ENCODE results near the gene ECT2. TPM values are rescaled to one million over a fixed set of nuclear protein-coding genes. Genes with fewer than 3 reads are reported as not detected.

ECT2 gene
- total RNA-seq, 2 donors from 2014 or later: 90.3 to 141 TPM

- Histone ChIP-seq H3K27ac (ENCODE audit: low read depth, low read length) (no peak overlapping the region), H3K36me3 (ENCODE audit: control insufficient read depth, insufficient read depth, low read length) (no peaks in the 10 kb centered on the region), H3K4me1 (ENCODE audit: control insufficient read depth, insufficient read depth, low read length) (peaks cover 7% of the 10 kb centered on the region), H3K4me3 (ENCODE audit: low read length) (no peak overlapping the region), H3K27me3 (ENCODE audit: control insufficient read depth, insufficient read depth, low read length, poor library complexity, severe bottlenecking) (no peaks in the 10 kb centered on the region), H3K9ac (ENCODE audit: extremely low read depth, low read length, poor library complexity, severe bottlenecking) (no peak overlapping the region), H3K9me3 (ENCODE audit: control insufficient read depth, low read length) (no peaks in the 10 kb centered on the region)
- Mint-ChIP-seq H3K27ac (no peak overlapping the region), H3K4me3 (no peak overlapping the region), H3K4me1 (peaks cover 5% of the 10 kb centered on the region), H3K9me3 (peaks cover 11% of the 10 kb centered on the region), H3K27me3 (ENCODE audit: insufficient read depth) (peaks cover 2% of the 10 kb centered on the region), H3K36me3 (ENCODE audit: low read depth) (no peaks in the 10 kb centered on the region)
- WGBS, 2 experiments (ENCODE audit: insufficient coverage in 1 of 2, insufficient read length in 1 of 2): 87 to 93% methylated on average over 3 of the region's 3 CpGs
- TF ChIP-seq CTCF (conservative IDR thresholded peaks at IDR 0.05): no peak
- DNase-seq: no peak
Measured at GRCh38 chr3:172869368-172869771, 118.8 kb downstream of the ECT2 start.

GRCh38 chr3:172869784-172870518 lies 119.4 kb downstream of the ECT2 start:
- DNase-seq: no peak
- Mint-ChIP-seq H3K9me3 (peaks cover 11% of the 10 kb centered on the region), H3K27ac (no peak overlapping the region), H3K27me3 (ENCODE audit: insufficient read depth) (peaks cover 2% of the 10 kb centered on the region), H3K4me1 (peaks cover 5% of the 10 kb centered on the region), H3K36me3 (ENCODE audit: low read depth) (no peaks in the 10 kb centered on the region), H3K4me3 (no peak overlapping the region)
- TF ChIP-seq CTCF (conservative IDR thresholded peaks at IDR 0.05): no peak
- Histone ChIP-seq H3K36me3 (ENCODE audit: control insufficient read depth, insufficient read depth, low read length) (no peaks in the 10 kb centered on the region), H3K27me3 (ENCODE audit: control insufficient read depth, insufficient read depth, low read length, poor library complexity, severe bottlenecking) (no peaks in the 10 kb centered on the region), H3K4me1 (ENCODE audit: control insufficient read depth, insufficient read depth, low read length) (peaks cover 7% of the 10 kb centered on the region), H3K9ac (ENCODE audit: extremely low read depth, low read length, poor library complexity, severe bottlenecking) (no peak overlapping the region), H3K4me3 (ENCODE audit: low read length) (no peak overlapping the region), H3K9me3 (ENCODE audit: control insufficient read depth, low read length) (no peaks in the 10 kb centered on the region), H3K27ac (ENCODE audit: low read depth, low read length) (no peak overlapping the region)
- WGBS, 2 experiments (ENCODE audit: insufficient coverage in 1 of 2, insufficient read length in 1 of 2): 90% methylated on average over 3 of the region's 3 CpGs

Other genes starting within 250 kb of the ECT2 start
- gene TNFSF10, start 227.3 kb upstream of the ECT2 start, total RNA-seq: under 1 TPM in 1 of 2 donors, not detected in 1; 0.51 TPM
- 10 to 100 TPM; 14.1 to 16.5 TPM for gene NCEH1, start 39.7 kb upstream of the ECT2 start, total RNA-seq

All from endodermal cell (in vitro differentiated cells).